ENCODE results near the gene ATOSA. TPM values are rescaled to one million over a fixed set of nuclear protein-coding genes. Genes with fewer than 3 reads are reported as not detected.

Gene ATOSA
- polyA plus RNA-seq, 3 donors: 37.7 to 53.6 (median 43.6) TPM

Other genes starting within 250 kb of the ATOSA start
- 1 to 10 TPM; 7.4 to 9.7 (median 9.6) TPM for gene MYO5A, start 150.5 kb downstream of the ATOSA start, polyA plus RNA-seq (ENCODE audit: insufficient read length in 3 of 3)
- gene ARPP19, start 110.4 kb downstream of the ATOSA start, polyA plus RNA-seq (ENCODE audit: insufficient read length in 3 of 3): 100 to 1,000 TPM; 123 to 146 (median 137) TPM
- gene ONECUT1, start 110.9 kb upstream of the ATOSA start, polyA plus RNA-seq (ENCODE audit: insufficient read length in 3 of 3): under 1 TPM in 2 of 3 donors, not detected in 1; 0.08 to 0.23 TPM